ENCODE results near the gene PIN4.

- no peak for TF ChIP-seq CTCF (IDR thresholded peaks at IDR 0.05)
- no peak for TF ChIP-seq POLR2A (IDR thresholded peaks at IDR 0.05)
These were observed 12.4 kb upstream of the PIN4 start for GRCh38 chrX:72169008-72169728.
